Neural crest cell (in vitro differentiated cells): ENCODE measurements around the gene PFKP. TPM values are rescaled to one million over a fixed set of nuclear protein-coding genes. Genes with fewer than 3 reads are reported as not detected.

Source experiments
- DNase-seq: peaks from one replicate; pipeline ENCODE4 v3.0.0; 2021; ENCODE audit warnings: low read depth, mixed read lengths, low spot score
- H3K27ac Mint-ChIP-seq: one replicate; pipeline ENCODE4 v1.8.0; 2021; ENCODE audit warnings: mild to moderate bottlenecking, mixed read lengths; ENCODE audit not compliant: unreplicated experiment
- H3K27me3 Mint-ChIP-seq: 2 replicates; pipeline ENCODE4 v1.8.0; 2021; ENCODE audit warnings: low read depth, mild to moderate bottlenecking, mixed read lengths
- H3K36me3 Mint-ChIP-seq: 2 replicates; pipeline ENCODE4 v1.8.0; 2021; ENCODE audit warnings: low read depth, mild to moderate bottlenecking, mixed read lengths
- H3K4me1 Mint-ChIP-seq: 2 replicates; pipeline ENCODE4 v1.8.0; 2021; ENCODE audit warnings: mixed read lengths
- H3K4me3 Mint-ChIP-seq: one replicate; pipeline ENCODE4 v1.8.0; 2021; ENCODE audit warnings: mild to moderate bottlenecking, mixed read lengths
- H3K9me3 Mint-ChIP-seq: 2 replicates; pipeline ENCODE4 v1.8.0; 2021; ENCODE audit warnings: mixed read lengths
- total RNA-seq: library from RNA; stranded (reverse); gene quantifications from 2 replicates; pipeline ENCODE4 v1.2.1, GENCODE V29; 2021
- TF ChIP-seq, protein P1 (sequence below): fragments of 200-600 bp; sonication (generic); conservative IDR thresholded peaks from 2 replicates; pipeline ENCODE4 v1.5.0; 2021; ENCODE audit warnings: antibody characterized with exemption, mild to moderate bottlenecking

Gene PFKP
- total RNA-seq, 1 donor from 2014 or later: 18.9 TPM

DNA sequence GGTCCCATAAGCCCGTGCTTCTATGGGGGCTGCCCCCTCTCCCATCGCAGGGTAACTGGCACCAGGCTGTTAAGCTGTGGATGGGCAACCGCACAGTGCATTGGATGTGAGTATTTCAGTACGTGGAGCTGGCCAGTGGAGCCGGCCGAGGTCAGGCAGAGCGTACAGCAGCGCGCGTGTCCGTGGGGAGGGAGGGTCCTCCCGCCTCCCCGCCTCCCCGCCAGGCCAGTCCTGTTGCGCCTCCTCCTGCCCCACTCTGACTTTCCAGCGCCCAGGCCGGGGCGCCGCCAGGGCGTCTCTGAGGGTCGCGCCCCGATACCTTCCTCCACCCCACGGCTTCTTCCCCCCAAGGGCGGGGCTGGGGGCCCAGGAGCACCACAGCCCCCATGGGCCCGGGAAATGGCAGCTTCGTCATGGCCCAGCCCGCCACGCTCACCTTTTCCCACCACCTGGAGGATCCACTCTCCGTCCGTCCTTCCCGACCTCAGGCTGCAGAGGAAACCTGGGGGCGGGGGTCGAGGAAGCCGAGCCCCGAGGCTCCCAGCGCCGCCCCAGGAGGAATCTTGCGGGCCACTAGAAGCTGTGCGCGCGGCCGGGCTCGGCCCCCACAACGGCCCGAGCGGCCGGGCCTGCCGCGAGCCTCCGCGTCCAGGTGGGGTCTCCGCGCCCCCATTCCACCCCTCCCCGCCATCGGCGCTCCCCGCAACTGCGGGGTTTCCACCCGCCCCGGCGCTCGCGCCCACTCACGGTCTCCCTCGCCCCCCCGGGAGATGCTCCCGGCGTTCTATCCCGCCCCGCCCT lies 831 bp upstream of the PFKP start:
- peaks cover 10% of the 10 kb centered on the region for H3K4me1 Mint-ChIP-seq
- H3K27me3 Mint-ChIP-seq: peaks cover 65% of the 10 kb centered on the region
- no peaks in the 10 kb centered on the region for H3K36me3 Mint-ChIP-seq
- TF ChIP-seq, protein P1, sequence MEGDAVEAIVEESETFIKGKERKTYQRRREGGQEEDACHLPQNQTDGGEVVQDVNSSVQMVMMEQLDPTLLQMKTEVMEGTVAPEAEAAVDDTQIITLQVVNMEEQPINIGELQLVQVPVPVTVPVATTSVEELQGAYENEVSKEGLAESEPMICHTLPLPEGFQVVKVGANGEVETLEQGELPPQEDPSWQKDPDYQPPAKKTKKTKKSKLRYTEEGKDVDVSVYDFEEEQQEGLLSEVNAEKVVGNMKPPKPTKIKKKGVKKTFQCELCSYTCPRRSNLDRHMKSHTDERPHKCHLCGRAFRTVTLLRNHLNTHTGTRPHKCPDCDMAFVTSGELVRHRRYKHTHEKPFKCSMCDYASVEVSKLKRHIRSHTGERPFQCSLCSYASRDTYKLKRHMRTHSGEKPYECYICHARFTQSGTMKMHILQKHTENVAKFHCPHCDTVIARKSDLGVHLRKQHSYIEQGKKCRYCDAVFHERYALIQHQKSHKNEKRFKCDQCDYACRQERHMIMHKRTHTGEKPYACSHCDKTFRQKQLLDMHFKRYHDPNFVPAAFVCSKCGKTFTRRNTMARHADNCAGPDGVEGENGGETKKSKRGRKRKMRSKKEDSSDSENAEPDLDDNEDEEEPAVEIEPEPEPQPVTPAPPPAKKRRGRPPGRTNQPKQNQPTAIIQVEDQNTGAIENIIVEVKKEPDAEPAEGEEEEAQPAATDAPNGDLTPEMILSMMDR: no peak
- no peak overlapping the region for H3K27ac Mint-ChIP-seq
- DNase-seq: no peak
- no peaks in the 10 kb centered on the region for H3K9me3 Mint-ChIP-seq
- peak overlapping the region; percentile 87 for H3K4me3 Mint-ChIP-seq

DNA sequence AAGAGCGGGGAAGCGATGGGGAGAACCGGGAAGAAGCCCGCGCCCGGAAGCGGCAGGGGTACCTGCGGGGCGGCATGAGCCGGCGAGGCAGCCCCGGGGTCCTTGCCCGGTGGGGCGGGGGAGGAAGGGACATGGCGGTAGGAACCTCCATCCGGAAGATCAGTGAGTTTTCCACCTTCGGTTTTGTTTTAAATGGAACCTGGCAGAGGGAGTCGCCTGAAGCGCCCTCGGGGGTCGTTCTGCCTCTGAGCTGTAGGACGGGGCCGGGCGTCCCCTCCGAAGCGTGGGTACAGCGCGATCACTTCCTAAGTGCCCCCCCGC lies 471 bp downstream of the PFKP start:
- peaks cover 68% of the 10 kb centered on the region for H3K27me3 Mint-ChIP-seq
- TF ChIP-seq, protein P1: no peak
- peak overlapping the region; percentile 91 for H3K4me3 Mint-ChIP-seq
- H3K9me3 Mint-ChIP-seq: no peaks in the 10 kb centered on the region
- H3K36me3 Mint-ChIP-seq: no peaks in the 10 kb centered on the region
- peaks cover 10% of the 10 kb centered on the region for H3K4me1 Mint-ChIP-seq
- no peak overlapping the region for H3K27ac Mint-ChIP-seq
- no peak for DNase-seq

DNA sequence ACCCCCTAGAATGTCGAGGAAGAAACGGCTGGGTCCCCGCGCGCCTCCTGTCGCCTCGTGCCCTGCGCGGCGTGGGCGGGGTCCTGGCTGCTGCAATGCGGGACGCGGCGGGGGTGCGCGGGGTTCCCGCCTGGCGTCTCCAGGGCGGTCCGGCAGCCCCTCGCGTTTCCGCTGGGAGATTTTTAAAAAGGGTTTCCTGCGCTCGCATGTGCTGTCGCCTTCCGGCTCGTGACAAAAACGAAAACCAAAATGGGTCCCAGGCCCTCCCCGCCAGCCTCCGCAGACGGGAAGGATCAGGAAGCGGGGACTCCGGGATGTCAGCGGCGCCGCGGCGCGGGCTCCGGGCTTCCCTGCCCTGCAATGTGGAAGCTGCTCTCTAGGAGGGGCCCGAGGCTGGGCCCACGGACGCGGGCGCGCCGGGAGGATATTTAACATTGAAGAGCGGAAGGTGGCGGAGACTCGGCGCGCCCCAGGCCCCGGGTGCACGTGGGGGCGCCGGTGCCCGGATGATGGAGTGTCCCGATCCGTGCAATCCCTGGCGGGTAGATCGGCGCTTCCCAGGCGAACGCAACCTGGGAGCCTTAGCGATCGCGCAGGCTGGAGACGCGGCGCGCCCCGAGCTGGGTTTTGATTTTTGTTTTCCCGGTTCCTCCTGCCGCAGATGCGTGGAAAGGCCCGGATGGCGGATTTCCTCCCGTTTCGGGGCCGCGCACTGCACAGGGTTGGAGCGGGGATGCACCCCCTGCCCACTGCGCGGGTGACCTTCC lies 1.0 kb downstream of the PFKP start:
- peak overlapping the region; percentile 91 for H3K4me3 Mint-ChIP-seq
- peaks cover 69% of the 10 kb centered on the region for H3K27me3 Mint-ChIP-seq
- no peak overlapping the region for H3K27ac Mint-ChIP-seq
- TF ChIP-seq, protein P1: peak; percentile 31
- DNase-seq: peak; percentile 39
- no peaks in the 10 kb centered on the region for H3K36me3 Mint-ChIP-seq
- no peaks in the 10 kb centered on the region for H3K9me3 Mint-ChIP-seq
- H3K4me1 Mint-ChIP-seq: peaks cover 10% of the 10 kb centered on the region

DNA sequence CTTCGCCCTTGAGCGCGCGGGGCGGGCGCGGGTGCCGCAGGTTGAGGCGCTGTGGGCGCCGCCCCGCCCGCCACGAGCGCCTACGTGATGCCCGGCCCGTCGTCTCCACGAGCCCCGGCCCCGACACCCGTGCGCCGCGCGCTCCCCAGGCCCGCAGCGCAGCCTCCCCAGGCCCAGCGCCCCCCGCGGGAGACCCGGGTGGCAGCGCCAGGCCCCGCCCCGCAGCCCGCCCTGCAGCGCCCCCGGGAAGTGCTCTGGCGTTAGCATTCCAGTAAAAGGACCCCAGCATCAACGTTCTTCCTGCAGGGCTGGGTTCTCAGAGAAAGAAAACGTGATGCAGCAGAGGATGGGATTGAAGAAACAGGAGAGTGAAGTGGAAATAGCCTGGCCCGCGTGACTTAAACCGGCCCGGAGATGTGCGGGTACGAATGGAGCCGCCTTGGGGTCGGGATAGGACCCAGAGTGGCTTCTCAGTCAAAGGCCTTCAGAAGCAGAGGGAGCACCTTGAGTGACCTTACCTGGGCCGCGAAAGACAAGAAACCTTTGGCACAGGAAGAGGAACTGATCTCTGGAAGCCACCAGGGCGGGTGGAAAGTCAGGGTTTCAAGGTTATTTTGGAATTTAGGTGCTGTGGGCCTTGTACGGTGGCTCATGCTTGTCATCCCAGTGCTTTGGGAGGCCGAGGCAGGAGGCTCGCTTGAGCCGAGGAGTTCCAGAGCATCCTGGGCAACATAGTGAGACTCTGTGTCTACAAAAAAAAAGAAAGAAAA lies 1.8 kb downstream of the PFKP start:
- peaks cover 10% of the 10 kb centered on the region for H3K4me1 Mint-ChIP-seq
- no peaks in the 10 kb centered on the region for H3K9me3 Mint-ChIP-seq

DNA sequence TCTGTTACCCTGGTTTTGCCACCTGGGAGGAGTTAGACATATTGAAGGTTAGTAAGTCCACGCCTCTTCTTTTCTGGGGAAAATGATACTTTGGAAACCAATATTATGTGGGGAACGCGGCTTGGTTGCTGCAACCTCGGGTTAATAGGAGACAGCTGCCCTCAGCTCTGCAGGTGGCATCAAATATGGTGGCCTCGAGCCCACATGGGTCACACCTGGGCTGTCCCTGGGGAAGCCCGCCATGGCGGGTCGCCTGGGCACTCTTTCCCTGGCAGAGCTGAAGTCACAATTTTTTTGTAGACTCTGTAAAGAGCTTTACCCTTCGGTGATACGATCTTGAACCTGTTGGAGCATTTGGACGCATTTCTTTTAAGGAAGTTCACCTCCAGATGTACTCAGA lies 2.5 kb downstream of the PFKP start:
- no peak for DNase-seq
- no peak overlapping the region for H3K27ac Mint-ChIP-seq
- peak overlapping the region; percentile 86 for H3K4me3 Mint-ChIP-seq
- peaks cover 60% of the 10 kb centered on the region for H3K27me3 Mint-ChIP-seq
- TF ChIP-seq, protein P1: no peak
- H3K36me3 Mint-ChIP-seq: no peaks in the 10 kb centered on the region
- no peaks in the 10 kb centered on the region for H3K9me3 Mint-ChIP-seq
- peaks cover 10% of the 10 kb centered on the region for H3K4me1 Mint-ChIP-seq

More for the DNA sequence above, 1.8 kb downstream of the PFKP start:
- no peak for DNase-seq
- H3K27me3 Mint-ChIP-seq: peaks cover 65% of the 10 kb centered on the region
- H3K4me3 Mint-ChIP-seq: peak overlapping the region; percentile 86
- no peaks in the 10 kb centered on the region for H3K36me3 Mint-ChIP-seq
- TF ChIP-seq, protein P1: no peak
- H3K27ac Mint-ChIP-seq: no peak overlapping the region
